Stomach (tissue), 4 donors: Measurements from ENCODE around the gene TGIF2.

ENCODE experiments used
- EP300 ChIP-seq: sonication (generic); formaldehyde crosslinking; IDR thresholded peaks from one replicate; pipeline ENCODE4 v1.6.1; 2017; ENCODE audit warnings: antibody characterized with exemption
- POLR2A ChIP-seq, 4 donors: fragments of 450-650 bp; IDR thresholded peaks; one replicate each; pipeline ENCODE4 v1.6.1; 2016; ENCODE audit warnings: antibody characterized with exemption in 4 of 4, control low read depth in 2 of 4, mild to moderate bottlenecking in 1 of 4, moderate library complexity in 1 of 4

DNA sequence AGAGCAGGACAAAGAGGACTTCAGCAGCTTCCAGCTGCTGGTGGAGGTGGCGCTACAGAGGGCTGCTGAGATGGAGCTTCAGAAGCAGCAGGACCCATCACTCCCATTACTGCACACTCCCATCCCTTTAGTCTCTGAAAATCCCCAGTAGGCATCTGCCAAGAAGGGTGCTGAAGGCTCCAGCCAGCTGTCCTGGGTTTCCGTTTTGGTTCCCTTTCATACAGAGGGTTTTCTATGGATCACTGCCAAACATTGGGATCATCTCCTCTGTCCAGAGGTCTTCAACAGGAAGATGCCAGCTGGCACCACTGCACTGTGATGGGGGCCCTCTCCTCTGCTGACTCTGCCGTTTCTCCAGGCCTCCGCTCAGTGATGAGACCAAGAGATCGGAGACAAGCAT, 17.9 kb downstream of the TGIF2 start:
- no peak for TF ChIP-seq EP300
- no peak for TF ChIP-seq POLR2A (IDR thresholded peaks at IDR 0.05)
